Endothelial cell of umbilical vein (primary cell): ENCODE results near the gene NCK2. TPM values are rescaled to one million over a fixed set of nuclear protein-coding genes. Genes with fewer than 3 reads are reported as not detected.

ENCODE experiments used
- BruUV-seq: library from RNA; stranded (reverse); fragments of 400-500 nt; replicated peaks from 2 replicates; lab custom pipeline; 2021; lab: Mats Ljungman, UMichigan
- CTCF ChIA-PET: fragments of 300-600, 350-600 bp; sonication (Branson Sonifier 250); formaldehyde crosslinking; loops from one replicate; lab custom pipeline; 2021; ENCODE audit warnings: antibody characterized with exemption, inconsistent platforms; lab: Charles Lee
- POLR2A ChIA-PET: fragments of 300-600, 350-600 bp; sonication (Branson Sonifier 250); formaldehyde crosslinking; loops from one replicate; lab custom pipeline; 2021; ENCODE audit warnings: antibody characterized with exemption, inconsistent platforms; lab: Charles Lee
- DNase-seq: peaks from one replicate; pipeline ENCODE4 v3.0.0-alpha.2; 2011; ENCODE audit warnings: low read depth, low spot score
- FAIRE-seq: peaks from 2 replicates; lab custom pipeline; 2011; peaks lifted over from hg19 to GRCh38; lab: Jason Lieb, UNC
- H2AFZ ChIP-seq: 2 replicates; pipeline ENCODE4 v1.6.0; 2012; ENCODE audit warnings: low read depth, low read length, control low read depth, inconsistent platforms
- H3K27ac ChIP-seq: 2 replicates; pipeline ENCODE4 v1.5.1; 2011; ENCODE audit warnings: low read depth, mild to moderate bottlenecking, control low read depth, low read length, moderate library complexity; ENCODE audit not compliant: insufficient read depth
- H3K27me3 ChIP-seq, 2 experiments: 2 replicates each; pipeline versions ENCODE4 v1.6.0 to v1.6.1; 2011; ENCODE audit warnings: low read length in 2 of 2, mixed read lengths in 1 of 2; ENCODE audit not compliant: control insufficient read depth in 2 of 2, insufficient read depth in 2 of 2
- H3K36me3 ChIP-seq, 2 experiments: 2 replicates in 1 of 2; 3 replicates in 1 of 2; pipeline ENCODE4 v1.5.1; 2011; ENCODE audit warnings: low read length in 2 of 2, mild to moderate bottlenecking in 1 of 2, moderate library complexity in 1 of 2; ENCODE audit not compliant: control insufficient read depth in 2 of 2, insufficient read depth in 2 of 2; ENCODE audit errors: extremely low read depth in 1 of 2
- H3K4me1 ChIP-seq: 3 replicates; pipeline ENCODE4 v1.5.1; 2011; ENCODE audit warnings: mild to moderate bottlenecking, low read length; ENCODE audit not compliant: control insufficient read depth, insufficient read depth; ENCODE audit errors: extremely low read depth
- H3K4me2 ChIP-seq: 2 replicates; pipeline ENCODE4 v1.6.1; 2011; ENCODE audit warnings: low read length, control low read depth, mixed read lengths; ENCODE audit not compliant: insufficient read depth
- H3K4me3 ChIP-seq, 3 experiments: fragments of 200-600 bp in 1 of 3; sonication (generic), shearing (Covaris generic) in 1 of 3; replicated peaks in 1 of 3; 2 replicates each; pipeline ENCODE4 v1.5.1; 2011 to 2016; ENCODE audit warnings: control low read depth in 3 of 3, low read length in 3 of 3, mild to moderate bottlenecking in 2 of 3, inconsistent platforms in 1 of 3, low read depth in 1 of 3, moderate library complexity in 1 of 3; ENCODE audit not compliant: insufficient read depth in 1 of 3
- H3K79me2 ChIP-seq: 2 replicates; pipeline ENCODE4 v1.6.0; 2012; ENCODE audit warnings: low read length, inconsistent platforms; ENCODE audit not compliant: control insufficient read depth, insufficient read depth
- H3K9ac ChIP-seq: replicated peaks from 2 replicates; pipeline ENCODE3; 2011; ENCODE audit warnings: low read length, control low read depth; ENCODE audit not compliant: insufficient read depth; ENCODE audit errors: extremely low read depth
- H3K9me1 ChIP-seq: replicated peaks from 3 replicates; pipeline ENCODE4 v1.6.0; 2011; ENCODE audit warnings: mild to moderate bottlenecking, low read length; ENCODE audit not compliant: control insufficient read depth, insufficient read depth; ENCODE audit errors: extremely low read depth
- H3K9me3 ChIP-seq: replicated peaks from 2 replicates; pipeline ENCODE4 v1.5.1; 2012; ENCODE audit warnings: low read length, inconsistent platforms; ENCODE audit not compliant: control insufficient read depth, insufficient read depth
- H4K20me1 ChIP-seq: replicated peaks from 2 replicates; pipeline ENCODE3; 2011; ENCODE audit warnings: mild to moderate bottlenecking, low read length; ENCODE audit not compliant: control insufficient read depth, insufficient read depth; ENCODE audit errors: extremely low read depth
- EZH2 ChIP-seq: IDR thresholded peaks from 2 replicates; pipeline ENCODE4 v1.6.1; 2012; ENCODE audit warnings: borderline replicate concordance, low read depth, mild to moderate bottlenecking, moderate library complexity, low read length, inconsistent platforms; ENCODE audit not compliant: severe bottlenecking
- FOS ChIP-seq: IDR thresholded peaks from 2 replicates; pipeline ENCODE4 v1.6.1; 2011; ENCODE audit warnings: mild to moderate bottlenecking, low read length, moderate library complexity, borderline replicate concordance; ENCODE audit not compliant: insufficient read depth
- GATA2 ChIP-seq: IDR thresholded peaks from 2 replicates; pipeline ENCODE4 v1.7.0; 2011; ENCODE audit warnings: low read depth, mild to moderate bottlenecking, moderate library complexity, mixed read lengths, low read length; ENCODE audit not compliant: insufficient read length, insufficient read depth
- JUN ChIP-seq: IDR thresholded peaks from 2 replicates; pipeline ENCODE4 v1.6.1; 2011; ENCODE audit warnings: borderline replicate concordance, low read depth; ENCODE audit not compliant: insufficient read length, insufficient read depth
- MYC ChIP-seq: IDR thresholded peaks from one replicate; pipeline ENCODE4 v1.6.1; 2011; ENCODE audit warnings: mild to moderate bottlenecking, low read depth, low read length
- POLR2A ChIP-seq: IDR thresholded peaks from 2 replicates; pipeline ENCODE4 v1.6.1; 2012; ENCODE audit warnings: low read depth, mild to moderate bottlenecking, control low read depth, low read length
- POLR2AphosphoS5 ChIP-seq: IDR thresholded peaks from 2 replicates; pipeline ENCODE4 v1.6.1; 2012; ENCODE audit warnings: low read depth, mild to moderate bottlenecking, control low read depth, low read length, moderate library complexity; ENCODE audit not compliant: insufficient read depth
- dilution Hi-C: fragments of 300-500 bp; cut with MboI; formaldehyde crosslinking; loops from one replicate; pipeline ENCODE4 v1.15.0; 2019; ENCODE audit warnings: low sequenced_read_pairs; ENCODE audit not compliant: extremely low pct_ligation_motif_present
- intact Hi-C: fragments of 100-400 bp; cut with micrococcal nuclease; formaldehyde crosslinking; loops from one replicate; pipeline ENCODE4 v1.10.0; 2022
- polyA plus RNA-seq, 4 experiments: library from polyadenylated mRNA; depleted of rRNA in 3 of 4; stranded (reverse) in 3 of 4; unstranded in 1 of 4; fragments of >200 nt; gene quantifications; 2 replicates each; pipeline versions ENCODE4 v1.2.1 to v1.2.3, GENCODE V29; 2011 to 2012; ENCODE audit warnings: missing spikeins in 1 of 4
- total RNA-seq: library from RNA; stranded (reverse); gene quantifications from 2 replicates; pipeline ENCODE4 v1.2.3, GENCODE V29; 2021
- TF ChIP-seq, protein P1 (sequence below), 2 donors: IDR thresholded peaks; 1 replicate in 1 of 2; 2 replicates in 1 of 2; pipeline ENCODE4 v1.5.1; 2011; ENCODE audit warnings: low read length in 2 of 2, mild to moderate bottlenecking in 2 of 2, moderate library complexity in 2 of 2, control low read depth in 1 of 2, inconsistent platforms in 1 of 2, low read depth in 1 of 2; ENCODE audit not compliant: insufficient read depth in 1 of 2; ENCODE audit errors: extremely low read depth in 1 of 2
- TF ChIP-seq, protein P2 (sequence below): IDR thresholded peaks from 2 replicates; pipeline ENCODE4 v1.6.1; 2011; ENCODE audit not compliant: insufficient read depth, insufficient read length

Gene NCK2
- total and polyA plus RNA-seq, 2 donors (not counting 3 experiments of a cell fraction or from before 2014, with no cell fraction given) = 23.8 to 39.1 TPM

DNA sequence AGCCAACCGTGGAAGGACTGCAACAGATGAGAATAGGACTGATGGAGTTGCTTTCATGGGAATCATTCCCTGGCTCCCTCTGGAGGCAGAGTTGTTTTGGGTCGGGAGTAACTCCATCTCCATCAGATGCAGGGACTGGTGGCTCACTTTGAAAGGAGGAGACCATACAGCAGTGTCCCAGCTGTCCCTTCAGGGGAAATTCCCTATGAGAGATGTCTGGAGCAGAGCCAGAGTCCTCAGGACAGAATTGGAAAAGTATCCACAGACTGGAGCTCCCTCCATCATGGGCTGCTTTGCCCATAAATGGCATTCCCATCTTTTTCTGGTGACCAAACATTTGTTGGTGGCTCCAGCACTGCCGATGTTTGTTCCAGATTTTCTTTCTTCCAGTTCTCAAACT, 144.3 kb downstream of the NCK2 start:
- no peak overlapping the region for H3K9ac ChIP-seq
- FAIRE-seq = no peak
- peaks cover 7% of the 10 kb centered on the region for H3K79me2 ChIP-seq
- H3K27me3 ChIP-seq = no peaks in the 10 kb centered on the region
- no TSS peak for BruUV-seq
- dilution Hi-C loops (no loop called here), intact Hi-C loops (loop anchor here (10.0 kb wide), 1 partner anchor 144 kb away; the partner anchor contains the start of gene NCK2)
- TF ChIP-seq EZH2 (no peak), MYC (no peak), POLR2AphosphoS5 (no peak), FOS (no peak), GATA2 (no peak), POLR2A (no peak), JUN (no peak)
- TF ChIP-seq, protein P1, sequence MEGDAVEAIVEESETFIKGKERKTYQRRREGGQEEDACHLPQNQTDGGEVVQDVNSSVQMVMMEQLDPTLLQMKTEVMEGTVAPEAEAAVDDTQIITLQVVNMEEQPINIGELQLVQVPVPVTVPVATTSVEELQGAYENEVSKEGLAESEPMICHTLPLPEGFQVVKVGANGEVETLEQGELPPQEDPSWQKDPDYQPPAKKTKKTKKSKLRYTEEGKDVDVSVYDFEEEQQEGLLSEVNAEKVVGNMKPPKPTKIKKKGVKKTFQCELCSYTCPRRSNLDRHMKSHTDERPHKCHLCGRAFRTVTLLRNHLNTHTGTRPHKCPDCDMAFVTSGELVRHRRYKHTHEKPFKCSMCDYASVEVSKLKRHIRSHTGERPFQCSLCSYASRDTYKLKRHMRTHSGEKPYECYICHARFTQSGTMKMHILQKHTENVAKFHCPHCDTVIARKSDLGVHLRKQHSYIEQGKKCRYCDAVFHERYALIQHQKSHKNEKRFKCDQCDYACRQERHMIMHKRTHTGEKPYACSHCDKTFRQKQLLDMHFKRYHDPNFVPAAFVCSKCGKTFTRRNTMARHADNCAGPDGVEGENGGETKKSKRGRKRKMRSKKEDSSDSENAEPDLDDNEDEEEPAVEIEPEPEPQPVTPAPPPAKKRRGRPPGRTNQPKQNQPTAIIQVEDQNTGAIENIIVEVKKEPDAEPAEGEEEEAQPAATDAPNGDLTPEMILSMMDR (IDR thresholded peaks at IDR 0.05; ENCODE audit: extremely low read depth in 1 of 2, insufficient read depth in 1 of 2, low read depth in 1 of 2, low read length in 2 of 2) = no peak
- TF ChIP-seq, protein P2, sequence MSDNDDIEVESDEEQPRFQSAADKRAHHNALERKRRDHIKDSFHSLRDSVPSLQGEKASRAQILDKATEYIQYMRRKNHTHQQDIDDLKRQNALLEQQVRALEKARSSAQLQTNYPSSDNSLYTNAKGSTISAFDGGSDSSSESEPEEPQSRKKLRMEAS = no peak
- no peaks in the 10 kb centered on the region for H3K9me1 ChIP-seq
- ChIA-PET POLR2A (no interaction called here), CTCF (no interaction called here)
- no peaks in the 10 kb centered on the region for H3K9me3 ChIP-seq
- H3K4me2 ChIP-seq = no peak overlapping the region
- H3K36me3 ChIP-seq = peaks cover 0 to 4% of the 10 kb centered on the region in 2 experiments
- peaks cover 3% of the 10 kb centered on the region for H4K20me1 ChIP-seq
- no peak overlapping the region for H3K4me3 ChIP-seq
- no peaks in the 10 kb centered on the region for H3K4me1 ChIP-seq
- no peak overlapping the region for H3K27ac ChIP-seq
- H2AFZ ChIP-seq = no peak overlapping the region
- DNase-seq = no peak
